PFSK-1 (cell line): Measurements from ENCODE around the gene TXNDC5.

Experiments used
- FOXP2 ChIP-seq: optimal IDR thresholded peaks from 2 replicates; pipeline ENCODE3; 2011; ENCODE audit warnings: borderline replicate concordance, control low read depth, inconsistent platforms; ENCODE audit not compliant: insufficient read depth; ENCODE audit errors: extremely low read length, extremely low read depth
- POLR2AphosphoS5 ChIP-seq: IDR thresholded peaks from 2 replicates; pipeline ENCODE4 v1.6.1; 2012; ENCODE audit warnings: low read depth, mild to moderate bottlenecking, control low read depth, low read length, moderate library complexity
- REST ChIP-seq, 2 experiments: IDR thresholded peaks; 2 replicates each; pipeline versions ENCODE4 v1.6.1 to v1.8.0; 2011 to 2012; ENCODE audit warnings: low read depth in 2 of 2, low read length in 2 of 2, control low read depth in 1 of 2, inconsistent platforms in 1 of 2, mild to moderate bottlenecking in 1 of 2, moderate library complexity in 1 of 2; ENCODE audit not compliant: insufficient read depth in 1 of 2
- SIN3A ChIP-seq: IDR thresholded peaks from 2 replicates; pipeline ENCODE4 v1.6.1; 2012; ENCODE audit warnings: mild to moderate bottlenecking, low read length, moderate library complexity, borderline replicate concordance; ENCODE audit not compliant: insufficient read depth
- TAF1 ChIP-seq: IDR thresholded peaks from 2 replicates; pipeline ENCODE4 v1.6.1; 2012; ENCODE audit warnings: low read length, control low read depth, borderline replicate concordance; ENCODE audit not compliant: insufficient read depth

Gene TXNDC5

GRCh38 chr6:7881765-7882500 is 28.7 kb downstream of the TXNDC5 start:
- no peak for TF ChIP-seq TAF1
- TF ChIP-seq REST (IDR thresholded peaks at IDR 0.05; ENCODE audit: insufficient read depth in 1 of 2, low read depth in 2 of 2, low read length in 2 of 2) = no peak

GRCh38 chr6:7880718-7881107 is 29.9 kb downstream of the TXNDC5 start:
- no peak for TF ChIP-seq REST (IDR thresholded peaks at IDR 0.05; ENCODE audit: insufficient read depth in 1 of 2, low read depth in 2 of 2, low read length in 2 of 2)
- TF ChIP-seq TAF1 = no peak
- no peak for TF ChIP-seq FOXP2
- TF ChIP-seq POLR2AphosphoS5 = no peak

DNA sequence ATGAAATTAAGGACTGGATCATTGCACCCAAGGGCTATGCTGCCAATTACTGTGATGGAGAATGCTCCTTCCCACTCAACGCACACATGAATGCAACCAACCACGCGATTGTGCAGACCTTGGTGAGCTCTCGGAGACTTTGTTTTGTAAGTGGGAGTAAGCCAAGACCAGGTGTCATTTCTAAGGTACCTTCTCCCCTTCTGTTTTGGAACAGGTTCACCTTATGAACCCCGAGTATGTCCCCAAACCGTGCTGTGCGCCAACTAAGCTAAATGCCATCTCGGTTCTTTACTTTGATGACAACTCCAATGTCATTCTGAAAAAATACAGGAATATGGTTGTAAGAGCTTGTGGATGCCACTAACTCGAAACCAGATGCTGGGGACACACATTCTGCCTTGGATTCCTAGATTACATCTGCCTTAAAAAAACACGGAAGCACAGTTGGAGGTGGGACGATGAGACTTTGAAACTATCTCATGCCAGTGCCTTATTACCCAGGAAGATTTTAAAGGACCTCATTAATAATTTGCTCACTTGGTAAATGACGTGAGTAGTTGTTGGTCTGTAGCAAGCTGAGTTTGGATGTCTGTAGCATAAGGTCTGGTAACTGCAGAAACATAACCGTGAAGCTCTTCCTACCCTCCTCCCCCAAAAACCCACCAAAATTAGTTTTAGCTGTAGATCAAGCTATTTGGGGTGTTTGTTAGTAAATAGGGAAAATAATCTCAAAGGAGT is 30.4 kb downstream of the TXNDC5 start:
- no peak for TF ChIP-seq REST (IDR thresholded peaks at IDR 0.05; ENCODE audit: insufficient read depth in 1 of 2, low read depth in 2 of 2, low read length in 2 of 2)
- TF ChIP-seq SIN3A = no peak
- TF ChIP-seq POLR2AphosphoS5 = no peak
- no peak for TF ChIP-seq TAF1
- TF ChIP-seq FOXP2 = no peak

DNA sequence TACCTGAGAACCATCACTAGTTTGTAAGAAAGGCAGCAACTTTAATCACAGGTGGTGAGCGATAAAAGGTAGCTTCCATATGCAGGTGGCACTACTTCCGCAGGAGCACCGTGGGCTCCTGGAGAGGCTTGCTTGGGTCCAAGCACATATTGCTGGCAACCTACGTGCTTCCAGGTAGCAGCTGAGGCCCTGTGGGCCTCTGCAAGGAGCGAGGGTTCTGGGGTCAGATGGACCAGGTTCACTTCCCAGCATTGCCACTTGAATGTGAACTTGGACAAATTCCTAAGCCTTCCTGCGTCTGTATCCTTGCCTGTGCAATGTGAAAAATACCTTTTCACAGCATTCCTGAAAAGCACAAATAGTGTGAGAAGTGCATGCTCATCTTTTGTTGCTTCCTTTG is 31.0 kb downstream of the TXNDC5 start:
- TF ChIP-seq POLR2AphosphoS5 (peak; percentile 14; the same call in 1 of the 2 replicates), REST (IDR thresholded peaks at IDR 0.05; ENCODE audit: insufficient read depth in 1 of 2, low read depth in 2 of 2, low read length in 2 of 2) (no peak)

DNA sequence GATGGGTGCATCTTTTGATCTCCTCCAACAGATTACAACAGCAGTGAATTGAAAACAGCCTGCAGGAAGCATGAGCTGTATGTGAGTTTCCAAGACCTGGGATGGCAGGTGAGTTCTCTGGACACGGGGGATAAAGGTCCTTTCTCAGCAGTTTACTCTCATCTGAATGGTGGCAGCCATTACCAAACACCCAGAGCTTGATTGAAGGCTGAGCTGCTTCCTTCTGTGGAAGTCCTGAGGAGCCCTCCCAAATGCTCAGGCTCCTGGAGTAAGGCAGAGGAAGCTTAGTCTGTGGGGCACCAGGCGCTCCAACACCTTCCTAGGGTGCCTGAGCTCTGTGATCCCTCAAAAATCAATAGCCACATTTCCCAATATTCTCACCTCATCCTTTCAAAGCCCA is 31.5 kb downstream of the TXNDC5 start:
- TF ChIP-seq SIN3A = no peak
- no peak for TF ChIP-seq FOXP2
- no peak for TF ChIP-seq REST (IDR thresholded peaks at IDR 0.05; ENCODE audit: insufficient read depth in 1 of 2, low read depth in 2 of 2, low read length in 2 of 2)
- TF ChIP-seq POLR2AphosphoS5 = no peak
- TF ChIP-seq TAF1 = no peak
